ENCODE measurements around the gene PHACTR4. TPM values are rescaled to one million over a fixed set of nuclear protein-coding genes. Genes with fewer than 3 reads are reported as not detected.
A peak's percentile ranks its signal among the peaks of the same experiment; 100 is the strongest.

The PHACTR4 gene
- total and polyA plus RNA-seq, 9 of the 15 experiments (the other 6 are each of a cell fraction or from before 2014, with no cell fraction given), result 6.4 to 43.6 (median 14.2) TPM

GRCh38 chr1:28521502-28522164, 152.1 kb downstream of the PHACTR4 start (continued):
- TF ChIP-seq MBD1 (CRISPR knock-in tag; IDR thresholded peaks at IDR 0.05) (no peak), PBX2 (CRISPR knock-in tag; IDR thresholded peaks at IDR 0.05; ENCODE audit: low read depth) (no peak), PBX2 (tag; conservative IDR thresholded peaks at IDR 0.05; ENCODE audit: low read depth) (peak; percentile 18; the same call in 1 of the 2 replicates), E4F1 (CRISPR knock-in tag; IDR thresholded peaks at IDR 0.05; ENCODE audit: borderline replicate concordance) (no peak), FOXK1 (CRISPR knock-in tag; IDR thresholded peaks at IDR 0.05; ENCODE audit: borderline replicate concordance) (no peak), GABPB1 (CRISPR knock-in tag; IDR thresholded peaks at IDR 0.05) (no peak), NCOA6 (IDR thresholded peaks at IDR 0.05) (no peak), ZNF311 (CRISPR knock-in tag; IDR thresholded peaks at IDR 0.05) (no peak), FOXM1 (IDR thresholded peaks at IDR 0.05; ENCODE audit: low read depth) (no peak), FOXM1 (CRISPR knock-in tag; IDR thresholded peaks at IDR 0.05; ENCODE audit: low read depth) (no peak), SAFB2 (IDR thresholded peaks at IDR 0.05; ENCODE audit: borderline replicate concordance, low read depth, low read length, severe bottlenecking) (no peak), ZNF3 (CRISPR knock-in tag; IDR thresholded peaks at IDR 0.05) (no peak), MYC (IDR thresholded peaks at IDR 0.05; ENCODE audit: low read depth, low read length) (no peak), MYC (CRISPR knock-in tag; IDR thresholded peaks at IDR 0.05; ENCODE audit: borderline replicate concordance, low read depth) (no peak), ZC3H11A (IDR thresholded peaks at IDR 0.05; ENCODE audit: low read depth, low read length) (no peak), LARP7 (IDR thresholded peaks at IDR 0.05) (no peak), VEZF1 (CRISPR knock-in tag; IDR thresholded peaks at IDR 0.05) (no peak), ZNF699 (CRISPR knock-in tag; IDR thresholded peaks at IDR 0.05; ENCODE audit: insufficient replicate concordance) (no peak), RNF2 (IDR thresholded peaks at IDR 0.05) (no peak), SP2 (IDR thresholded peaks at IDR 0.05; ENCODE audit: extremely low read depth, low read depth, low read length, poor library complexity, severe bottlenecking) (no peak)

All from K562 (cell line).